Measurements from ENCODE around the gene CBY1.
A peak's percentile ranks its signal among the peaks of the same experiment; 100 is the strongest.
"Not testable (repeated sequence)": the region's sequence is repeated elsewhere in the genome, so short reads cannot be mapped to it uniquely, and the experiment has no call there.

Gene CBY1

GRCh38 chr22:38656256-38657044 is at the start of gene CBY1, which contains the start of gene FAM227A:
Gene CBY1, plus strand, starts transcription at chr22:38656638. Its CDS starts 11,417 bp downstream, at chr22:38668055.
Gene FAM227A, minus strand, starts transcription at chr22:38656392. Its CDS starts 6,224 bp downstream, at chr22:38650168.
- DNase-seq: peak; percentile 78

GRCh38 chr22:38607680-38608079 is 48.8 kb upstream of the CBY1 start:
- DNase-seq: no peak

- no peak for DNase-seq
Measured at GRCh38 chr22:38608992-38609750, 47.3 kb upstream of the CBY1 start.

GRCh38 chr22:38610234-38610633 is 46.2 kb upstream of the CBY1 start:
- no peak for DNase-seq

GRCh38 chr22:38611559-38611958 is 44.9 kb upstream of the CBY1 start:
- DNase-seq: no peak

GRCh38 chr22:38612217-38613006 is 44.0 kb upstream of the CBY1 start:
- DNase-seq: no peak

GRCh38 chr22:38613588-38613987 is 42.9 kb upstream of the CBY1 start:
- no peak for DNase-seq

GRCh38 chr22:38614332-38615063 is 41.9 kb upstream of the CBY1 start:
- DNase-seq: no peak

GRCh38 chr22:38615064-38615405 is 41.4 kb upstream of the CBY1 start:
- DNase-seq: not testable (repeated sequence)

GRCh38 chr22:38618258-38618657 is 38.2 kb upstream of the CBY1 start:
- no peak for DNase-seq

- DNase-seq: peak; percentile 2
Measured at GRCh38 chr22:38618682-38619081, 37.8 kb upstream of the CBY1 start.

- peak; percentile 40 for DNase-seq
Measured at GRCh38 chr22:38623351-38623750, 33.1 kb upstream of the CBY1 start.

- DNase-seq: peak; percentile 64
Measured at GRCh38 chr22:38628444-38628843, 28.0 kb upstream of the CBY1 start.

- DNase-seq: no peak
Measured at GRCh38 chr22:38629108-38629507, 27.3 kb upstream of the CBY1 start.

- peak; percentile 69 for DNase-seq
Measured at GRCh38 chr22:38631724-38632123, 24.7 kb upstream of the CBY1 start.

- no peak for DNase-seq
Measured at GRCh38 chr22:38632528-38632927, 23.9 kb upstream of the CBY1 start.

GRCh38 chr22:38638216-38638615 is 18.2 kb upstream of the CBY1 start:
- DNase-seq: no peak

- no peak for DNase-seq
Measured at GRCh38 chr22:38638728-38639127, 17.7 kb upstream of the CBY1 start.

GRCh38 chr22:38641476-38642040 is 14.9 kb upstream of the CBY1 start:
- DNase-seq: no peak

GRCh38 chr22:38644245-38644644 is 12.2 kb upstream of the CBY1 start:
- DNase-seq: not testable (repeated sequence)

GRCh38 chr22:38645430-38645829 is 11.0 kb upstream of the CBY1 start:
- DNase-seq: peak; percentile 27

GRCh38 chr22:38649841-38650522 is 6.5 kb upstream of the CBY1 start:
- no peak for DNase-seq

Data from MV-4-11 (cell line).